GM18502 (cell line): ENCODE data around the gene BORCS6.

Experiments used
- ATAC-seq: cut with Tn5 transposase; IDR thresholded peaks from one replicate; pipeline ENCODE4 v1.9.1; 2021; ENCODE audit warnings: mild to moderate bottlenecking; ENCODE audit not compliant: unreplicated experiment, poor library complexity

Gene BORCS6

DNA sequence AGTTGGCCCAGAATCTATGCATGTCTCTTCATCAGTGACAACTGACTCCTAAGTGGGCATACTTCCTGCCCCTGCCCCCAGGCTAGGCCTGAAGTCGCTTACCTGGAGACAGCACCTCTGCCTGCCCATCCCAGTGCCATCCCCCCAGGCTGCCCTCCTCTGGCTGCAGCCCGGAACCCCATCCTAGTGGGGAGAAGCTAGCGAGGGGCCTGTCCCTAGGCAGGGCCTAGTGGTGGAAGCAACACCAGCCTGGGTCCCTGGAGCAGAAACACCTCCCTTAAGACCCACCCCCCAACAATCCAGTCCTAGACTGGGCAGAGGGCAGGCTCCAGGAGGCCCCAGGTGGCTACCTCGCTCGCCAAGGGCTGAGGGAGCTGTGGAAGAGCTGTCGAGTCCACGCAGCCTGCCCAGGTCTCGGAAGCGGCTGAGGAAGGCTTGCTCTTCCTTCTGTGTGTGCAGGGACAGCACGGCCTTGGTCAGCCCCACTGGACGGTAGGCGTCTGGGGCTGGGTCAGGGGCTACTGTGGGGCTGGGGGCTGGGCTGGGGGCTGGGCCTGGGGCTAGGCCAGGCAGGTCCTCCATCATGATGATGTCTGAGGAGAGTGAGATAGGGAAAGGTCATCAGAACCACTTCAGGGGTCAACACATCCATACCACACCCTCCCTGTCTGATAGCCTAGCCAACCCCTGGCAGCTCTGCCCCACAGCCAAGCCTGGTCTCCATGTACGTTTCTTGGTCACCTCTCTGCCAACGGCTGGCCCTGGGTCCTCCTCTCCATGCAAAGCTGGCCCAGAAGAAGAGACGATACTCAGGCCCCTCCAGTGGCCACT lies 45.4 kb downstream of the BORCS6 start:
- ATAC-seq: no peak

DNA sequence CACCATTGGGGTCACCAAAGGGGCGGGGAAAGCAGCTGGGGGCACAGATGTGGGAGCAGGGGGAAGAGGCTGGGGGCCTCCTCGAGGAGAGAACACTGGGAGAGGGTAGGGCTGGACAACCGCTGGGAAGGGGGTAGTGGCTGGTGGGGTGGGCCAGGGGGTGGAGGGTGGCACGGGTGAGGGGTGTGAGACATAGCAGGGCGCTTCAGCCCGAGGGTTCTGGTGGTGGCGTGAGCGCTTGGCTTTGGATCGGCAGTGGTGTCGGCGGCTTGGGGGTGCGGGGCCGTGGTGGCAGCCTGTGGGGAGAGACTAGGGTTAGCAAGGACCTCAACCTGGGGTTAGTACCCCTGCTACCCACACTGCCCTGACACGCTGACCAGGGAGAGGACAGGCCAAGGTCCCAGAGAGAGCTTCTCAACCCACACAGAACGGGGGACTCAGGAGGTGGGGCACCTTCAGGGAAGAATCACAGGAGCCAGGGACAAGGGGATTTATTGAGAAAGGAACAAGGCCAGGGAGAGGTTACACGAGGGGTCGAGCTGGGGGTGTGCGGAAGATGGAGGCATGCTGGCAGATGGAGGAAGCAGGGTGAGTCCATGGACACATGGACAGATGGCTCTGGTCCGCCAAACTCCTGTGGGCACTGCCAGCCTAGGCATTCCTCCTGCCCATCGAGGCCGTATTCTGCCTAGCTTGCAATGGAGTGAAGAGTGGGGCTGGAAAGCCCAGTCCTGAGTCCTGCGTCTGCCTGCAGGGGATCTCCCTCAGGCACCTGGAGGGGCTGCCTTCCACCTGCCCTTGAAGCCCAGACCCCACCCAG lies 46.2 kb downstream of the BORCS6 start:
- ATAC-seq: no peak

DNA sequence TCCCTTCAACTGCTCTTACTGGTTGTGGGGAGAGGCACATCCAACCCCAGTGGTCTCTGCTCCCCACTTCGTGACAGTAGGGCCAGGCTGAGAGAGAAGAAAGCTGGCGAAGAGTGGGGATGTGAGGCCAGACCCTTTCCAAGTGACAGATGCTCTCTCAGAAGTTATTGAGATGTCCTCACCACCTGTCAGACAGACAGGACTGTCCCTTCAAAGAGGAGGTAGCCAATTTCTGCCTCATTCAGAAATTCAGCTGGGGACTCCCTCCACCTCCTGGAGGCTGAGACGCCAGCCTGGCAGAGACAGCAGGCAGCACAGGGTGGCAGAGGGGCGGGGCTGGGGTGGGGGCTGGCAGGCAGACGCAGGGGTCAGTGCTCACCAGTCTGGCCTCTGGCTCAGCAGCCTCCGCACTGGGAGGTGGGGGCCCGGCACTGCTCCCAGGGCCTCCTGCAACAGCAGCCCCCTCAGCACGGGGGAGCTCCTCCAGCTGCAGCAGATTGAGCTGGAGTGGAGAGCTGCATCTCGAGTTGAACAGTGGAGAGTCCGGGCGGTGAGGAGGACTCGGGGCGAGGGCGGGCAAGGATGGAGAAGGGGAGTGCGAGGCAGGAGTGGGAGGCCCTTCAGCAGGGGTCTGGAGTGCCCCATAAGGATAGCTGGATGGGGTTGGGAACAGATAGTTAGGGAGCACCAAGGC lies 46.9 kb downstream of the BORCS6 start:
- ATAC-seq: no peak

DNA sequence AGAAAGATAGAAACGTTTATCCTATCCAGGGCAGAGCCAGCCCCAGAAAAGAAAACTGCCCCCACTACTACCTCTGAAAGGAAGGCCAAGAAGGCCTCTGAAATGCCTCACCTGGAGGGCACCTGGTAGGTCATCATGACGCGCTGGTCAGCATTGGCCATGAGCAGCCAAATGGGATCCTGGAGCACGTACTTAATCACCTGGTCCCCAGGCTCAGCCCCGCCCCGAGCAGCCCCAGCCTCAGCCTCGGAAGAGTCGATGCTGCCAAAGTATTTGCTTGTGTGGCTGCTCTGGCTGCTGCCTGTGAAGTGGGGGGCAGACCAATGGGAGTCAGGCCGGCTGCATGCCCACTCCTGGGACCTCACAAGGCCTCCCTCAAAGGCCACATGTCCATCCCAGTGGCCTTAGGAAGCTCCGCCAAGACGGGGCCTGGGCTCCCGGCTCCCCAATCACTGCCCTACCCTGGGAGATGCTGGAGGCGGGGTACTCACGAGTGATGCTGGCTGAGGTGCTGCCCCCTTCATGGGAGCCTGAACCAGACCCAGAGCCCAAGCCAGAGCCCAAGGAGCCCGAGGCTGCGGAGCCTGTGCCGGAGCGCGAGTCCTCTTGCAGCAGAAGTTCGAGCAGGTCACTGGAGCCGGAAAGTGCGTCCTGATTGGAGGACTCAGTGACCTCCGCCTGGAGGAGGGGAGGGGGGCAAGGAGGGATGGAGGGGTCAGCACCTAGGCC lies 47.7 kb downstream of the BORCS6 start:
- no peak for ATAC-seq

DNA sequence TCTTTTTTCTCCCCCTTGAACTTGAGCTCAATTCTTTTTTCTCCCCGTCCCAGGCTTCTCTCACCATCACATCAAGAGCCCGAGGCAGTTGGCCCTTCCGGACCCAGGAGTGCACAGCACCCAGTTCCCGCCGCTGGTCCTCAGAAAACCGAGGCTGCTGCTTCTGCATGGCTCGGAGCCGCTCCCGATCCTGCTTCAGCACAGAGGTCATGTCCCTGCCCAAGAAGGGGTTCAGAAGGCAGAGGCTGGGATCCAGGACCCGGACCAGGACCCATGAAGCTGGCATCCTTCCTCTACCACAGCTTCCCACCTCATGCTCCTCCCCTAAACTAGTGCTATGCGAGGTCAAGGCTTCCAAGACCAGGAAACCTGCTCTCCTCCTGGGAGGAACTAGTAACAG lies 48.2 kb downstream of the BORCS6 start:
- ATAC-seq: no peak

DNA sequence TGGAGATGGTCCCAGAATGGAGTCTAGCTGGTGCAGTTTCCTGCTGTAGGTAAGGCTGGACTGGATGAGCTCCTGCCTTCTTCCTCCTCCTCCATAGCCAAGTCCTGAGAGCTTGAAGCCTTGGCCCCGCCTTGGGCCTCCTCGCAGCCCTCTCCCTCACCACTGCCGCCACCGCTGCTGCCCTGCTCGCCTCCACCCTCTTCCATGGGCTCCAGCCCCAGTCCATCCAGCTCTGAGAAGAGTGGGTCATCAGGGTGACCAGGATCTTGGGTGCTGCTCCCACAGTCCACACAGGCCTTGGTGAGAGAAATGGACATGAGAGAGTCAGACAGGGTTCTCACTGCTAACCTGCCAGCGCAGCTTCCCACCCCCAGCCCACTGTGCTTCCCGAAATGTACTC lies 48.9 kb downstream of the BORCS6 start:
- ATAC-seq: no peak

DNA sequence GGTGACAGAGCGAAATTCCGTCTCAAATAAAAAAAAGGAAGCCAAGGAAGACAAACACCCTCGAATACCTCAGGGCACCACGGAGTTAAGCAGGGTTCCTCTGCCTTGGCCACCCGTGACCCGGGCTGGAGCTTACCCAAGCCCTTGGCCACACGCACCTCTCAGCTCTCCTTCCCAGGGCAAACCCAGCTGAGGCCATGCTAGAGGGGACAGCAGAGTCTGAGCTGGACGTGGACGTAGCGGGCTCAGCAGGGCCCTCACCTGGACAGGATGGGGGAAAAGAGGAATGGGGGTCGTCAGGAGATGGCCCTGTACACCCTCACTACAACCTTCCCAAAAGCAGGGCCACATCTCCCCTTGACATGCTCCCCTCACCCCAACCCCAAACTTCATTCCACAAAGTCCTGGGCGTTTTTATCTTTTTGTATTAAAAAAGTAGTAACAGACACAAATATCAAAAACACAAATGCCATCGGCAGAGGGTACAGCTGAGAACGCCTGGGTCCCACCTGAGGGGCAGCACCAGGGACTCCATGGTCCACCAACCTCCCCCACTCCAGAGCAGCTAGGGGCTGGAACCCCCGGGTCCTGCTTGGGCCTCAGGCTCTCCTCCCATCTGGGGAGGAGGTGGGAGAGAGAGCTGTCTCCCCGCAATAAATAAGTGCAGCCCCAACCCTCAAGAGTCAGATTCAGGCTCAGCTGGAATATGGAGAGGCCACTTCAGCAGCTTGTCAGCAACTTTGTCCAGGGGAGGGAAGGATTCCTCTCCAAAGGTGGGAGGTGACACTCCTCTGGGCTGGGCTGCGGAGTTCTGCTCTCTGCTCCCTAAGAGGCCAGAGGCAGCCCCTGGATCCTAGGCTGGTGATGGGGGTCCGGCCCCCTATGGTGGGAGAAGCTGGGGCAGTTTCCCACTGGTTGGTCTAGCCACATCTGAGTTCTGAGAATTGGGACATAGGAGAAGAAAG lies 49.6 kb downstream of the BORCS6 start:
- no peak for ATAC-seq

DNA sequence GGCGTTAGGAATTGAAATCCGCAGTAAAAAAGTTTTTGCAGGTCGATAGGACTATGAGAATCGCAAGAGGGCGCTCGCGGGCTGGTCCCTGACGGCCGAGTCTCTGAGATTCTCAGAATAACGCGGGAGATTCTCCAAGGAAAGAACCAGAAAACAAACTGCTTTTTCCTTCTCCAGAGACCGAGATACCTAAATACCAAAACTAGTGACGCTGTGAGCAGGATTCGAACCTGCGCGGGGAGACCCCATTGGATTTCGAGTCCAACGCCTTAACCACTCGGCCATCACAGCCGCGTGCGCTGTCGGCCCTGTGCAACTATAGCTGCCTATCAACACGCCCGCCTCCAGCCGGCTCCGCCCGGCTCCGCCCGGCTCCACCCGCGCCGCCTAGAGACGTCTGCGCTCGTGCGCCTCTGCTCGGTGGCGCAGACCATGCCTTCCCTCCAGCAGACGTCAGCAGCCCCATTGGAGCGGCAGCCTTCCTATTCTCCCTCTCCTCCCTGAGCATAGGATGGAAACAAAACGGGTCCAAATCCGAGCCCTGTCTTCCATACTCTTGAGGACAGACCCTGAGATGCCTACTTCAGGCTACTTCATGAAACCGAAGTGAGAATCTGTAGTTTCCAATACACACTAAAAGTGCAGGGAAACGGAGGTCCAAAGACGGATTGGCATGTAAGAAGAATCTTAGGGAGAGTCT lies 51.2 kb downstream of the BORCS6 start:
- peak; percentile 83 for ATAC-seq

DNA sequence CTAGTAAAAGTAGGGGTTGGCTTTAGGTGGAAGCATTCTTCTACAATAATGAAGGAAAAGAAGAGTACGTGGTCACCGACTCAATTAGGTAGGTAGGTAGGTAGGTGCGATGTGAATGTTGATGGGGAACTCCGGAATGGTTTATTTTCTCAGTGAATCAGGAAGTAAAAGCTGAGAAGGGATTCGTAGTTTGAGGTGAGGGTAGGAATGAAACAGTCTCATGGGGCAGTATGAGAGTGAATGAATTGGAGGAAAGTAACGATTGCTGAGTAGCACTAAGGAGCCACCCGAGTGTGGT lies 51.7 kb downstream of the BORCS6 start:
- ATAC-seq: no peak
